TTC549 (cell line): Measurements from ENCODE around the gene PAF1.
"Not testable (repeated sequence)": the region's sequence is repeated elsewhere in the genome, so short reads cannot be mapped to it uniquely, and the experiment has no call there.

Source experiments
- FAIRE-seq: peaks from 2 replicates; lab custom pipeline; 2012; peaks lifted over from hg19 to GRCh38; lab: Jason Lieb, UNC

PAF1 gene

GRCh38 chr19:39351537-39352064 lies 39.3 kb downstream of the PAF1 start:
- no peak for FAIRE-seq

GRCh38 chr19:39350156-39350555 lies 40.8 kb downstream of the PAF1 start:
- FAIRE-seq, result no peak

GRCh38 chr19:39349326-39349725 lies 41.6 kb downstream of the PAF1 start:
- FAIRE-seq, result no peak

GRCh38 chr19:39347332-39348164 lies 43.4 kb downstream of the PAF1 start:
- FAIRE-seq, result no peak

- FAIRE-seq, result no peak
Observed at GRCh38 chr19:39345956-39346355, 45.0 kb downstream of the PAF1 start.

- FAIRE-seq, result no peak
Observed at GRCh38 chr19:39342647-39343305, 48.1 kb downstream of the PAF1 start.

GRCh38 chr19:39341719-39342604 lies 48.9 kb downstream of the PAF1 start, which contains the start of gene SAMD4B:
TSS of gene SAMD4B (plus strand) at chr19:39342421. CDS start at chr19:39356894, 14,473 bp downstream.
- FAIRE-seq, result no peak

- no peak for FAIRE-seq
Observed at GRCh38 chr19:39341129-39341718, 49.7 kb downstream of the PAF1 start.

- not testable (repeated sequence) for FAIRE-seq
Observed at GRCh38 chr19:39340156-39340555, 50.8 kb downstream of the PAF1 start.

GRCh38 chr19:39339674-39340073 lies 51.2 kb downstream of the PAF1 start:
- FAIRE-seq, result no peak

GRCh38 chr19:39336483-39336882 lies 54.4 kb downstream of the PAF1 start:
- FAIRE-seq, result no peak
